Hepatocyte (in vitro differentiated cells): ENCODE measurements around the gene PRDM10.

Source experiments
- EZH2 ChIP-seq: fragments of 200-600 bp; sonication (generic); IDR thresholded peaks from 2 replicates; pipeline ENCODE4 v1.6.1; 2016; ENCODE audit warnings: antibody characterized with exemption, mild to moderate bottlenecking, borderline replicate concordance
- TF ChIP-seq, protein P1 (sequence below): fragments of 200-600 bp; sonication (generic); IDR thresholded peaks from 2 replicates; pipeline ENCODE4 v1.5.1; 2016; ENCODE audit warnings: antibody characterized with exemption, mild to moderate bottlenecking; ENCODE audit not compliant: poor library complexity

DNA sequence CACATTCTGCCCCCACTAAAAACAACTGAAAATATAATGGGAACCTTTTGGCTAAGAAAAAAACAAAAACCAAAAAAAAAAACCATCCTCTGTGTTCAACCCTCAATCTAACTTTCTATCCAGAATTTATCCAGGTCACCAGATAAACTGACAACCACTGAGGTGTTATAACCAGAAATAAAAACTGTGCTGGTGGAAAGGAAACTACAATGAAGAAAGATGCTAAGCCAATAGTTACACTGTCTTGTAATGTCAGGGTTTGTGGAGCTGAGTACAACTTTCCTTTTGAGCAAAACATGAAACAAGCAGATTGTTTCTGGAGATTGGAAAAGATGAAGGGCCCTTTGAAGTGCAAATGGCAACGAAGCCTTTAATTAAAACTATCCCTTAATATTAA, 50.8 kb downstream of the PRDM10 start:
- TF ChIP-seq, protein P1, sequence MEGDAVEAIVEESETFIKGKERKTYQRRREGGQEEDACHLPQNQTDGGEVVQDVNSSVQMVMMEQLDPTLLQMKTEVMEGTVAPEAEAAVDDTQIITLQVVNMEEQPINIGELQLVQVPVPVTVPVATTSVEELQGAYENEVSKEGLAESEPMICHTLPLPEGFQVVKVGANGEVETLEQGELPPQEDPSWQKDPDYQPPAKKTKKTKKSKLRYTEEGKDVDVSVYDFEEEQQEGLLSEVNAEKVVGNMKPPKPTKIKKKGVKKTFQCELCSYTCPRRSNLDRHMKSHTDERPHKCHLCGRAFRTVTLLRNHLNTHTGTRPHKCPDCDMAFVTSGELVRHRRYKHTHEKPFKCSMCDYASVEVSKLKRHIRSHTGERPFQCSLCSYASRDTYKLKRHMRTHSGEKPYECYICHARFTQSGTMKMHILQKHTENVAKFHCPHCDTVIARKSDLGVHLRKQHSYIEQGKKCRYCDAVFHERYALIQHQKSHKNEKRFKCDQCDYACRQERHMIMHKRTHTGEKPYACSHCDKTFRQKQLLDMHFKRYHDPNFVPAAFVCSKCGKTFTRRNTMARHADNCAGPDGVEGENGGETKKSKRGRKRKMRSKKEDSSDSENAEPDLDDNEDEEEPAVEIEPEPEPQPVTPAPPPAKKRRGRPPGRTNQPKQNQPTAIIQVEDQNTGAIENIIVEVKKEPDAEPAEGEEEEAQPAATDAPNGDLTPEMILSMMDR, result no peak
- no peak for TF ChIP-seq EZH2
